ENCODE measurements around the gene HNRNPDL. TPM values are rescaled to one million over a fixed set of nuclear protein-coding genes. Genes with fewer than 3 reads are reported as not detected.

The HNRNPDL gene
- total RNA-seq, 2 experiments from 2014 or later = 308 to 345 TPM

Other genes with a start within 250 kb of the HNRNPDL start
- 100 to 1,000 TPM; 505 to 510 TPM for gene HNRNPD, start 56.5 kb downstream of the HNRNPDL start, total RNA-seq
- gene ENOPH1, start 128 bp upstream of the HNRNPDL start, total RNA-seq = 10 to 100 TPM; 60.1 to 81.8 TPM
- gene TMEM150C, start 131.5 kb upstream of the HNRNPDL start, total RNA-seq = not detected